HG03103 (cell line): Measurements from ENCODE around the gene LONP2.
"Not testable (repeated sequence)": the region's sequence is repeated elsewhere in the genome, so short reads cannot be mapped to it uniquely, and the experiment has no call there.

Source experiments
- ATAC-seq: cut with Tn5 transposase; IDR thresholded peaks from one replicate; pipeline ENCODE4 v1.9.1; 2021; ENCODE audit warnings: low read depth; ENCODE audit not compliant: unreplicated experiment

Gene LONP2

GRCh38 chr16:48365601-48366164, 121.6 kb downstream of the LONP2 start:
- peak; percentile 86 for ATAC-seq

- peak; percentile 53 for ATAC-seq
Observed at GRCh38 chr16:48366165-48367093, 122.3 kb downstream of the LONP2 start.

- ATAC-seq = no peak
Observed at GRCh38 chr16:48367441-48368049, 123.4 kb downstream of the LONP2 start.

- ATAC-seq = no peak
Observed at GRCh38 chr16:48369765-48370164, 125.7 kb downstream of the LONP2 start.

- no peak for ATAC-seq
Observed at GRCh38 chr16:48370229-48370628, 126.1 kb downstream of the LONP2 start.

GRCh38 chr16:48370668-48371392, 126.7 kb downstream of the LONP2 start:
- ATAC-seq = not testable (repeated sequence)

GRCh38 chr16:48371393-48371780, 127.3 kb downstream of the LONP2 start:
- no peak for ATAC-seq

GRCh38 chr16:48372744-48373143, 128.6 kb downstream of the LONP2 start:
- no peak for ATAC-seq

GRCh38 chr16:48373258-48374029, 129.3 kb downstream of the LONP2 start:
- no peak for ATAC-seq

- no peak for ATAC-seq
Observed at GRCh38 chr16:48374255-48374654, 130.2 kb downstream of the LONP2 start.

GRCh38 chr16:48377301-48377700, 133.2 kb downstream of the LONP2 start:
- not testable (repeated sequence) for ATAC-seq

GRCh38 chr16:48378276-48378675, 134.2 kb downstream of the LONP2 start:
- ATAC-seq = no peak

- ATAC-seq = no peak
Observed at GRCh38 chr16:48378836-48379235, 134.7 kb downstream of the LONP2 start.

- ATAC-seq = no peak
Observed at GRCh38 chr16:48381201-48381600, 137.1 kb downstream of the LONP2 start.

- ATAC-seq = no peak
Observed at GRCh38 chr16:48382131-48382530, 138.0 kb downstream of the LONP2 start.

GRCh38 chr16:48383009-48383876, 139.1 kb downstream of the LONP2 start:
- ATAC-seq = no peak

- ATAC-seq = no peak
Observed at GRCh38 chr16:48383877-48384519, 139.9 kb downstream of the LONP2 start.

- peak; percentile 43 for ATAC-seq
Observed at GRCh38 chr16:48384520-48385252, 140.6 kb downstream of the LONP2 start.
